Loucy (cell line): ENCODE results near the gene TTC24.

Source experiments
- H2AFZ ChIP-seq: fragments of 200-600 bp; sonication (generic); 2 replicates; pipeline ENCODE4 v1.6.0; 2016; ENCODE audit warnings: antibody characterized with exemption, mild to moderate bottlenecking, low read length, moderate library complexity
- H3F3A ChIP-seq: fragments of 200-600 bp; 2 replicates; pipeline ENCODE4 v1.6.0; 2016; ENCODE audit warnings: antibody characterized with exemption, low read depth, mild to moderate bottlenecking
- H3K27me3 ChIP-seq: fragments of 200-600 bp; sonication (generic); 2 replicates; pipeline ENCODE4 v1.6.1; 2014; ENCODE audit warnings: low read length, mild to moderate bottlenecking; ENCODE audit not compliant: insufficient read depth, poor library complexity, severe bottlenecking
- H3K36me3 ChIP-seq: fragments of 200-600 bp; sonication (generic); 2 replicates; pipeline ENCODE4 v1.6.1; 2016; ENCODE audit warnings: low read length; ENCODE audit not compliant: insufficient read depth
- H3K4me1 ChIP-seq: fragments of 200-600 bp; sonication (generic); 2 replicates; pipeline ENCODE4 v1.5.1; 2014; ENCODE audit warnings: low read length, mild to moderate bottlenecking; ENCODE audit not compliant: insufficient read depth, poor library complexity, severe bottlenecking
- H3K4me2 ChIP-seq: fragments of 200-600 bp; sonication (generic); 2 replicates; pipeline ENCODE4 v1.6.0; 2014; ENCODE audit warnings: antibody characterized with exemption, low read length, low read depth, mild to moderate bottlenecking; ENCODE audit not compliant: poor library complexity, severe bottlenecking
- H3K4me3 ChIP-seq: fragments of 200-600 bp; sonication (generic); 2 replicates; pipeline ENCODE4 v1.5.1; 2014; ENCODE audit warnings: low read length, mild to moderate bottlenecking, mixed read lengths; ENCODE audit not compliant: poor library complexity, severe bottlenecking
- H3K79me2 ChIP-seq: fragments of 200-600 bp; sonication (generic); 2 replicates; pipeline ENCODE4 v1.6.1; 2014; ENCODE audit warnings: low read length; ENCODE audit not compliant: insufficient read depth
- H3K9ac ChIP-seq: fragments of 200-600 bp; sonication (generic); 2 replicates; pipeline ENCODE4 v1.6.0; 2014; ENCODE audit warnings: mild to moderate bottlenecking, low read depth, low read length, moderate library complexity; ENCODE audit not compliant: poor library complexity, severe bottlenecking
- H3K9me2 ChIP-seq: fragments of 200-600 bp; sonication (generic); replicated peaks from 2 replicates; pipeline ENCODE4 v1.6.1; 2016; ENCODE audit warnings: low read depth, low read length, mixed read lengths
- H3K9me3 ChIP-seq: fragments of 200-600 bp; sonication (generic); 2 replicates; pipeline ENCODE4 v1.6.1; 2014; ENCODE audit warnings: mild to moderate bottlenecking, antibody characterized with exemption, low read length, low read depth; ENCODE audit not compliant: insufficient read depth
- H4K20me1 ChIP-seq: fragments of 200-600 bp; sonication (generic); 2 replicates; pipeline ENCODE4 v1.6.0; 2014; ENCODE audit warnings: antibody characterized with exemption, low read length, mild to moderate bottlenecking; ENCODE audit not compliant: insufficient read depth, poor library complexity, severe bottlenecking
- CTCF ChIP-seq: fragments of 200-600 bp; sonication (generic); conservative IDR thresholded peaks from 2 replicates; pipeline ENCODE4 v1.5.1; 2014; ENCODE audit warnings: mild to moderate bottlenecking, antibody characterized with exemption, low read length
- EZH2phosphoT487 ChIP-seq: fragments of 200-600 bp; IDR thresholded peaks from 2 replicates; pipeline ENCODE4 v1.6.1; 2018; ENCODE audit warnings: antibody characterized with exemption, mild to moderate bottlenecking, moderate library complexity, borderline replicate concordance

Gene TTC24

DNA sequence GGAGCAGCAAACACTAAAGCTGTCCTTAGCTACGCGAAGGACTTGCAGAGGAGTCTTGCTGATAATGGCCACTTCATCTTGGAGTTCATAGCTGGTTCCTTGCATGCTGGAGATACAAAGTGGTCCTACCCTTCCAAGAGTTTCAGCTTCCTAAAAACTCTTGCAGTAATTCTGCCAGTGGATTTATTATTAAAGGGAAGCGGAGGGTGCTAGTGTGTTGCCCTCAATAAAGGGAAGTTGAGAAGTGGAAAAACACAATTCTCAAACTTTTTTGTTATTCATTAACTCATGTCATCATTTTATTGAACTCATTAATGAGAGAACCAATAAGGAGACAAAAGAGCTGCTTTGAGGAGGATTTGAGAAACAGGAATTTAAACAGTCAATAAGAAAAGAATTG lies 33.1 kb downstream of the TTC24 start:
- no peaks in the 10 kb centered on the region for H3K27me3 ChIP-seq
- H3K9me2 ChIP-seq, result no peaks in the 10 kb centered on the region
- H3K4me2 ChIP-seq, result no peak overlapping the region
- H3F3A ChIP-seq, result no peaks in the 10 kb centered on the region
- no peak overlapping the region for H2AFZ ChIP-seq
- no peaks in the 10 kb centered on the region for H4K20me1 ChIP-seq
- no peak for TF ChIP-seq CTCF
- TF ChIP-seq EZH2phosphoT487, result no peak
- H3K9ac ChIP-seq, result no peak overlapping the region
- H3K36me3 ChIP-seq, result no peaks in the 10 kb centered on the region
- no peaks in the 10 kb centered on the region for H3K79me2 ChIP-seq
- no peaks in the 10 kb centered on the region for H3K9me3 ChIP-seq
- H3K4me3 ChIP-seq, result no peak overlapping the region
- H3K4me1 ChIP-seq, result peaks cover 4% of the 10 kb centered on the region

DNA sequence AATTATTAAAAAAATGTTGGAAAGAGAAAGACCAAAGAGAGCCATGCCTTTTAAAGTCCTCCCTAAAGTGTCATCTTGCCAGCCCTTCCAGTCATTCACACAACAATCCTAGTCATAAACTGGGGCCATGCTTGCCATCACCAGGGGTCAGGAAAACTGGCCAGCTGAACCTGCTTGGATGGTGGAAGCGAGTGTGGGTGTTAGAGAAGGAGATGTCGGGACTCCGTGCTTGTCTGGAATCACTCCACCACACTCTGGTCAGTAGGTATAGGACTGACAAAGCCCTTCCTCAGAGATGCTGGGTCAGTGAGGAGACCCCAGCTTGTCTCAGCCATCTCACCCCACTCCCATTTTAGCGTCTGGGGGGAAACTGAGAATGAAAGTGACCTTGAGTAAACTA lies 36.4 kb downstream of the TTC24 start:
- Histone ChIP-seq H3K79me2 (no peaks in the 10 kb centered on the region), H3K36me3 (no peaks in the 10 kb centered on the region), H2AFZ (no peak overlapping the region), H3K4me1 (peaks cover 8% of the 10 kb centered on the region), H3K9me3 (no peaks in the 10 kb centered on the region), H3K9ac (no peak overlapping the region), H4K20me1 (no peaks in the 10 kb centered on the region), H3F3A (no peaks in the 10 kb centered on the region), H3K9me2 (no peaks in the 10 kb centered on the region), H3K4me2 (no peak overlapping the region), H3K4me3 (no peak overlapping the region), H3K27me3 (no peaks in the 10 kb centered on the region)
- TF ChIP-seq EZH2phosphoT487, result no peak
- TF ChIP-seq CTCF, result no peak

- no peaks in the 10 kb centered on the region for H3K9me2 ChIP-seq
- no peaks in the 10 kb centered on the region for H3F3A ChIP-seq
- no peaks in the 10 kb centered on the region for H3K27me3 ChIP-seq
- H3K4me1 ChIP-seq, result peaks cover 8% of the 10 kb centered on the region
- no peak overlapping the region for H3K9ac ChIP-seq
- H3K4me3 ChIP-seq, result no peak overlapping the region
- no peaks in the 10 kb centered on the region for H3K79me2 ChIP-seq
- no peak overlapping the region for H3K4me2 ChIP-seq
- TF ChIP-seq EZH2phosphoT487 (no peak), CTCF (no peak)
- H3K9me3 ChIP-seq, result no peaks in the 10 kb centered on the region
- H4K20me1 ChIP-seq, result no peaks in the 10 kb centered on the region
- H3K36me3 ChIP-seq, result no peaks in the 10 kb centered on the region
- no peak overlapping the region for H2AFZ ChIP-seq
Observed at GRCh38 chr1:156616463-156616862, 36.9 kb downstream of the TTC24 start.
